Stimulated activated CD4-positive, alpha-beta T cell treated with anti-CD3 and anti-CD28 coated beads, Interleukin-15, amount 100 ng/mL, for 48 hours (primary cell): ENCODE results near the gene KCNQ5.

Experiments
- DNase-seq, 2 donors: peaks; one replicate each; pipeline ENCODE4 v3.0.0-alpha.2; 2020; ENCODE audit warnings: low read depth in 2 of 2

Gene KCNQ5

DNA sequence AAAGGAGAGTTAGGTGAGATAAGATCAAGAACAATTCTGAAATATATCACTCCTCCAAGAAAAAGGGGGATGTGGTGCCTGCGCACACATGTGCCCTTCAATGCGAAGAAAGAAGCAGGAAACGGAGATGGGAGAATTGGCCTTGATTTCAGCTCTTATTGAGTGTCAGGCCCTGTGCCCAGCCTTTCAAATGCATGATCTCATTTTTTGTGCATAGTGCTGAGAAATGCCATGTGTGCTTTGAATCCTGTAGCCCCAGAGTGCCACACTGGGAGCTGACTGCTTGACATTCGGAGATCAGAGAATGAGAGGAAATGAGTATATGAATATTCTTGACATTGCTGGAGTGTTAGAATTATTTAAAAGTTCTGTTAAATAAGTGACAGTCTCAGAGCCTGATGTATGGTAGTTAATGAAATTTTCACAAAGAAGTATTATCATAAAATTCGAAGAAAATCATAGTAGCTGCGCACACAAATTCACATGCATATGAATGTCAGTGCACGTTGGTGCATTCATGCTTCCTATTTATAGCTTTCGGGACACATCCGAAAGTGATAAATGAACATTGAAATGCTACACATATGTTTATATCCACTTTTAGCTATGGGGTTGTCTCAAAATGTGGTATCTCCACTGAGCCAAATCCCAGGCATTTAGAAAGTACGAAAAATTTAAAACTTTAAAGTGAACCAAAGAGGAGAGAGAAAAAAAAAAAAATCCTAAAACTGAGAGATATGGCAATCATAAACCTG, 172.0 kb downstream of the KCNQ5 start:
- DNase-seq, result no peak

DNA sequence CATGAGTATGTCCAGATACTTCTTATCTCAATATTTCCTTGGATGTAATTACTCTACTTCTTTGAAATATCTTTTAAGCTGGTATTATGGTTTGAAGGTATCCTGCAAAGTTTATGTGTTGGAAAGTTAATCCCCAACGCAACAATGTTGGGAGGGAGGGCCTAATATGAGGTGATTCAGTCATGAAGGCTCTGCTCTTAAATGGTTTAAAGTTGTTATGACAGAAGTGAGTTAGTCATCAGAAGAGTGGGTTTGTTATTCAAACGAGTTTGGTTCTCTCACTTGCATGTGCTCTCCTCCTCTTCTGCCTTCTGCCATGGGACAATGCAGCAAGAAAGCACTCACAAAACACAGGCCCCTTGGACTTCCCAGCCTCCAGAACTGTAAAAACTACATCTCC, 176.3 kb downstream of the KCNQ5 start:
- no peak for DNase-seq

- DNase-seq, result no peak
Measured at GRCh38 chr6:72809746-72810379, 188.0 kb downstream of the KCNQ5 start.

DNA sequence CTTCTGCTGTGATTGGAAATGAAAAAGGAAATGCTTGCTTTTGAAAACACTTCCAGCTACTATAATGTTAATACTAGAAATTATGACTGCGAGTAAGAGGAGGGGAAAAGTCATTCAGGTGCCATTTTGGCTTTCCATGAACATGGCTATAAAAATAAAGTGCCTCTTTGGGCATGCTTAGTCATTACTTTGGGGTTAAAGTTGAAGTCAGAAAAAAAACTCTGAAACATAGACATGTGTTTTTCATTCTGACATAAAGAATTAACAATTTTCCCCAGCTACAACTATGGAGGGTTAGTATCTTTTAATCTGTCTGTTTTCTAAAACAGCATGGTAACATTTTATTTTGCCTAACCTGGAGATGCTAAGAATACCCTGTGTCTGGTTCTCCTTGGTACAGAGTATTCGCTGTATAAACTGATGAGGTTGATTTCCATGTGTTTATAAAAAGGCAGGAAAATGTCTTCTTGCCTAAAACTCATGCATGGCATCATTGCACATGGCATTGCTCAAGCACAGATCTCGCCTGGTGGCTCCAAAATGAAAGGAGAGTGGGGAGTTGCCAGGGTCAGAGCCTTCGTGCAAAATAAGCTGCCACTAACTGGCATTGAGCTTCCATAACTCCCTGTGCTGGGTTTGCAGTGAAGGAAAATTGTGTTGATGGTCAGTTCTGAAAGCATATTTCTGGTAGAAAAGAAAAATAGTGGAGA, 188.9 kb downstream of the KCNQ5 start:
- DNase-seq, result no peak

DNA sequence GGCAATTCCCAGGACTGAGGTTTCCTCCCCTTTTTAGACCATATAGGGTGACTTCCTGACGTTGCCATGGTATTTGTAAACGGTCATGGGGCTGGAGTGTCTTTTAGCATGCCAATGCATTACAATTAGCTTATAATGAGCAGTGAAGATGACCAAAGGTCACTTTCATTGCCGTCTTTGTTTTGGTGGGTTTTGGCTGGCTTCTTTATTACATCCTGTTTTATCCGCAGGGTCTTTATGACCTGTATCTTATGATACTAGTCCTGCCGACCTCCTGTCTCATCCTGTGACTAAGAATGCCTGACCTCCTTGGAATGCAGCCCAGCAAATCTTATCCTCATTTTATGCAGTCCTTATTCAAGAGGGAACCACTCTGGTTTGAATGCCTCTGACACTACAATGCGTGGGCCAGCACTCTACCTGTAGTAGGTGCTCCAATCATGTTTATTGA, 190.1 kb downstream of the KCNQ5 start:
- no peak for DNase-seq

- no peak for DNase-seq
Measured at GRCh38 chr6:72813807-72814596, 192.1 kb downstream of the KCNQ5 start.

DNA sequence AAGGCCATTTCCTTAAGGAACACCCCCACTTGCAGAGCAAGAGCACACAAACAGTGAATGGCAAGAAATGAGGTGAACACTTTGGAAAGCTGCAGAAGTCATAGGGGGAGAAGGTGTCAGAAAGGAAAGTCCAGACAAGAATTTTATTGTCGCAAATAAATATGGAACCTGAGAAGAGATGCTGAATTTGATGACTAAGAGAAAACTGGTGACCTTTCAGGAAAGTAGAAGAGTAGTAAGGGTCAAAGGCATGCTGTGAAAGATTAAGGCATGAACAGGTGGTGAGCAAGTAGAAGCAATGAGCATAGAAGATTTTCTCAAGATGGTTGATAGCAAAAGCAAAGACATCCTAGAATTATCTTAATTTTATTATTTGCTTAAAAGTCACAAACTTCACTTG, 194.2 kb downstream of the KCNQ5 start:
- no peak for DNase-seq

- DNase-seq, result no peak
Measured at GRCh38 chr6:72817208-72817607, 195.3 kb downstream of the KCNQ5 start.

DNA sequence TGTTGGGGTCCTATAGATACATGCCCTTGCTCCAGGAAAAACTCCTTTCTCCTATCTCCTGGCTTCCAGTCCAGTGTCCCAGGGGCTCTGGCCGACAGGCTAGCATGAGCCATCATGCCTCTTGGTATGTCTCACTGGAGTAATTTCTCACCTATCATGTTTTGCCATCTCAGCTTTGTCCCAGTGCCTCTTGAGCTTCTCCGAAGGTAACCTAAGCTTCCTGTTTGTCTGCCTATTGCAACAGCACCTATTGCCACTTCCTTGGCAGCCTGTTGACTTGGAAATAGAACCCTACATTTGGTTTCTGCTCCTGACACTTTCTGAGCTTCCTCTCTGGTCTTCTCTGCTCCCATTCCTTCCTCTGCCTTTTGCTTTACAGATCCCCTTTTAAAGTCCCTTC, 197.7 kb downstream of the KCNQ5 start:
- no peak for DNase-seq

GRCh38 chr6:72820153-72820552, 198.3 kb downstream of the KCNQ5 start:
- DNase-seq, result no peak

DNA sequence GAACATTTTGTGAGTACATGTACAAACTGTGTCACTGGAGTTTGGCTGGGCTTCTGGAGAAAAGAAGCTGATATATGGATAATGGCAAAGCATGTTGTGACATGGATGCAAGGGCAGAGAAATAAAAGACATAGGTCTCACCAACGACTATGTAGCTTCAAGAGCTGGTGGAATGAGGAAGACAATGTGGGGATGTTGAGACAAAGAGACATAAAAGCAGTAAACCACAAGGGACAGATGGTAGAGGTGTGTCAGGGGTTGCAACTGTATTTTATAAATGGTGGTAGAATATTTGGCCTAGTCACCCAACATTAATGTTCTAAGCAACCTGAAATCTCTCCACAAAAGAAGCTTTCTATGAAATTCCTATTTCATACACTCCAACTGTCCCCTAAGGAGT, 199.0 kb downstream of the KCNQ5 start:
- DNase-seq, result no peak

DNA sequence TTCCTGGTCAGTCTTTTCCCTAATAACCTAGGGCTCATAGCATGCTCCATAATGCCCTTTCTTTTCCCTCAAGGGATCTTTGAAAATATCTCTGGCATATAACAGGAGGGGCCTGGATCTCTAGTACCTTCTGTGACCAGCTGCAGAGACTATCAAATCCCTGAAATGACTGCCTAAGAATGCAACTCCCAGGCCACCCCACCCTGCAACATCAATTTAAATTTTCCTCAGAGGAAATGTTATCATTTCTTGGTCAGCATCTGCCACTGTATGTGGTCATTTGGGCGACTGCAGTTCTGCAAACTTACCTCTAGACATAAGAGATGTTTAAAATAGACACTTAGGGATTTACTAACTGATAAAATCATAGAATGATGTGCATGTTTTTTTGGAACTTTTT, 200.2 kb downstream of the KCNQ5 start:
- no peak for DNase-seq

- DNase-seq, result no peak
Measured at GRCh38 chr6:72822691-72823090, 200.8 kb downstream of the KCNQ5 start.

- DNase-seq, result no peak
Measured at GRCh38 chr6:72824833-72825232, 203.0 kb downstream of the KCNQ5 start.

GRCh38 chr6:72825315-72825911, 203.5 kb downstream of the KCNQ5 start:
- no peak for DNase-seq

DNA sequence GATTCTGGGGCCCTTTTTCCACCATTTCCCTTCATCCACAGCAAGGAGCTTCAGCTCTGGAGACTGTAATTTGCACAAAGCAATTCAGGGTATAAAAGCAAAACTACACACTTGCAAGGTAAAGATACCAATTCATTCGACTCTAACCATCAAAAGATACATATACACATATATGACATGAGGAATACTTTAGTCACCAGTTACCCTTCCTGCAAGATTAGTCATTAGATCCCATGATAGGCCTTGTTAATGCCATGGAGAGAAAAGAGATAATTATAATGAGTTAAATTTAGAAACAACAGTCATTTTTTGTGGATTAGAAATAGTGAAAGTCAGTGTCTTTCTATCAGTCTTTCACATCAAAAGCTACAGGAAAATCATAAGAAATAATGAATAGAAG, 204.2 kb downstream of the KCNQ5 start:
- DNase-seq, result no peak

- DNase-seq, result no peak
Measured at GRCh38 chr6:72826744-72827438, 205.0 kb downstream of the KCNQ5 start.

DNA sequence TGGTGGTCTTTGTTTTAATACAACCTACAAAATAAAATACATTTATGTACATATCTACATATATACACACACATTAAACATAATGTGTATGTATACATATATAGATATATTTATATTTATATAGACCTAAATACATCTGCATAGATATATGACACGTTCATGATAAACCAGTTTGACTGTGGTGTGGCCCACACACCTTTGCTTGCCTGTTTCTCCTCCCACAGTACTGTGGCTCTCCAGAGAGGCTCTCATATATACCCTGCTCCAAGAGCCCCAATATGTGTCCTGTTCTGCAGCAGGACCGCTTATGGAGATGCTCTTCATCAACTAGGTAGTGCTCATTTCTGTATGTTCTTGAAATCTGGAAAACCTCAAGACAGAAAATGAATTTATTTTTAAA, 207.0 kb downstream of the KCNQ5 start:
- DNase-seq, result no peak

- no peak for DNase-seq
Measured at GRCh38 chr6:72832271-72832670, 210.4 kb downstream of the KCNQ5 start.

DNA sequence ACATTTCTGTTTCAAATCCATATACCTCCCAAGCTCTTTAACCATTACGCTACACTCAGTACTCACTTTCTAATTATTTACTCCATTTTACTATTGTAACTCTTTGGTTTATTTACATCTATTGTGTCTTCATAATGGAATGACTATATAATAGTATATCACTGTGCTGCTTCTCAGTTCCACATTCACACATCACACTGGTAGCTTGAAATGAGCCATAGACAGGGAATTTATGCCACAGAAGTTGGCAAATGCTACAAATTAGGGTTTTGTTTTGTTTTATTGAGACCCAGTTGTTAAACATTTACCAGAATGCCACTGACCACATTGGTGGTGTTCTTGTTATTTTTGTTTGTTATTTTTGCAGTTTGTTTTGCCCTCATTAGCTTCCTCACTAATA, 213.9 kb downstream of the KCNQ5 start:
- no peak for DNase-seq

DNA sequence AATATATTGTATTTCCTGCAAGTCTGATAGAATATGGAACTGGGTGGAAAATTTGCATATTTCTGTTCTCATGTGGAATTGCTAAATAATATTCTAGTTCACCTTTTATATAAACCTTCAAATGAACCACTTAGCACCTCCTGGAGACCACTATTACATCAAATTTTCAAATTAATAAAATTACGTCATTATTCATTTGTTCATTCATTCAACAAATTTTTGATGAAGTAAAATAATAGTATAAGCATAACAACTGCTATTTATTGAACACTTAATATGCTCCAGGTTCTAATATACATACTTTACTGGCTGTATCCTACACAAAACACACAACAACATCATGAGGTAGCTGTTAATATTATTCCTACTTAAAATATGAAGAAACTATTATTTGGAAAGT, 215.1 kb downstream of the KCNQ5 start:
- no peak for DNase-seq
